ENCODE data around the gene ARHGAP1.

GRCh38 chr11:46662366-46662765 is 38.1 kb downstream of the ARHGAP1 start:
- no peak for TF ChIP-seq HOXB5 (CRISPR knock-in tag; IDR thresholded peaks at IDR 0.05)
- TF ChIP-seq RAD21 (conservative IDR thresholded peaks at IDR 0.05 in 1 of 2, IDR thresholded peaks at IDR 0.05 in 1 of 2) = no peak
- TF ChIP-seq, protein P1, sequence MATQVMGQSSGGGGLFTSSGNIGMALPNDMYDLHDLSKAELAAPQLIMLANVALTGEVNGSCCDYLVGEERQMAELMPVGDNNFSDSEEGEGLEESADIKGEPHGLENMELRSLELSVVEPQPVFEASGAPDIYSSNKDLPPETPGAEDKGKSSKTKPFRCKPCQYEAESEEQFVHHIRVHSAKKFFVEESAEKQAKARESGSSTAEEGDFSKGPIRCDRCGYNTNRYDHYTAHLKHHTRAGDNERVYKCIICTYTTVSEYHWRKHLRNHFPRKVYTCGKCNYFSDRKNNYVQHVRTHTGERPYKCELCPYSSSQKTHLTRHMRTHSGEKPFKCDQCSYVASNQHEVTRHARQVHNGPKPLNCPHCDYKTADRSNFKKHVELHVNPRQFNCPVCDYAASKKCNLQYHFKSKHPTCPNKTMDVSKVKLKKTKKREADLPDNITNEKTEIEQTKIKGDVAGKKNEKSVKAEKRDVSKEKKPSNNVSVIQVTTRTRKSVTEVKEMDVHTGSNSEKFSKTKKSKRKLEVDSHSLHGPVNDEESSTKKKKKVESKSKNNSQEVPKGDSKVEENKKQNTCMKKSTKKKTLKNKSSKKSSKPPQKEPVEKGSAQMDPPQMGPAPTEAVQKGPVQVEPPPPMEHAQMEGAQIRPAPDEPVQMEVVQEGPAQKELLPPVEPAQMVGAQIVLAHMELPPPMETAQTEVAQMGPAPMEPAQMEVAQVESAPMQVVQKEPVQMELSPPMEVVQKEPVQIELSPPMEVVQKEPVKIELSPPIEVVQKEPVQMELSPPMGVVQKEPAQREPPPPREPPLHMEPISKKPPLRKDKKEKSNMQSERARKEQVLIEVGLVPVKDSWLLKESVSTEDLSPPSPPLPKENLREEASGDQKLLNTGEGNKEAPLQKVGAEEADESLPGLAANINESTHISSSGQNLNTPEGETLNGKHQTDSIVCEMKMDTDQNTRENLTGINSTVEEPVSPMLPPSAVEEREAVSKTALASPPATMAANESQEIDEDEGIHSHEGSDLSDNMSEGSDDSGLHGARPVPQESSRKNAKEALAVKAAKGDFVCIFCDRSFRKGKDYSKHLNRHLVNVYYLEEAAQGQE (IDR thresholded peaks at IDR 0.05) = no peak
- no peak for TF ChIP-seq RARB (CRISPR knock-in tag; IDR thresholded peaks at IDR 0.05)
- TF ChIP-seq ESRRA (IDR thresholded peaks at IDR 0.05; ENCODE audit: borderline replicate concordance, low read length) = no peak
